ENCODE results near the gene EI24.
A peak's percentile ranks its signal among the peaks of the same experiment; 100 is the strongest.

EI24 gene

DNA sequence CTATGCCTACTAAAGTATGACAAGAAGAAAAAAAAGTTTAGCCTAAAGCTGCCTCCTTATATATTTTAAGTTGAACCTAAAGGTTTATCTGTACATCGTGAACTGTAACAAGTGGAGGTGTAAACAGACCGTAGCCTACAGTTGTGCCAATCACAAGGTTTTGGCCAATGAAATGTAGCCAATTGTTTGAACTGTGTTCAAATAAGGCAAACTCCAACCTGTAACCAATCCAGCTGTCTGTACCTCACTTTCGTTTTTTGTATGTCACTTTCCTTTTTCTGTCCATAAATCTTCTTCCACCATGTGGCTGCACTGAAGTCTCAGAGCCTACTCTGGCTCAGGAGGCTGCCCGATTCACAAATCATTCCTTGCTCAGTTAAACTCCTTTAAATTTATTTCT, 6.8 kb upstream of the EI24 start:
- Histone ChIP-seq H3K27ac (no peak overlapping the region), H3K4me3 (IDR thresholded peaks at IDR 0.05; ENCODE audit: insufficient read depth, low read depth, low read length) (no peak overlapping the region), H3K9ac (no peak overlapping the region), H2AFZ (ENCODE audit: low read depth) (no peak overlapping the region), H3K27me3 (ENCODE audit: insufficient read depth, low read depth) (no peaks in the 10 kb centered on the region), H3K79me2 (ENCODE audit: insufficient read depth, low read depth) (no peaks in the 10 kb centered on the region), H3K4me2 (no peak overlapping the region), H3K4me1 (ENCODE audit: low read depth, poor library complexity, severe bottlenecking) (no peaks in the 10 kb centered on the region), H3K36me3 (ENCODE audit: insufficient read depth) (no peaks in the 10 kb centered on the region), H4K20me1 (ENCODE audit: insufficient read depth) (no peaks in the 10 kb centered on the region)
- TF ChIP-seq, protein P1, sequence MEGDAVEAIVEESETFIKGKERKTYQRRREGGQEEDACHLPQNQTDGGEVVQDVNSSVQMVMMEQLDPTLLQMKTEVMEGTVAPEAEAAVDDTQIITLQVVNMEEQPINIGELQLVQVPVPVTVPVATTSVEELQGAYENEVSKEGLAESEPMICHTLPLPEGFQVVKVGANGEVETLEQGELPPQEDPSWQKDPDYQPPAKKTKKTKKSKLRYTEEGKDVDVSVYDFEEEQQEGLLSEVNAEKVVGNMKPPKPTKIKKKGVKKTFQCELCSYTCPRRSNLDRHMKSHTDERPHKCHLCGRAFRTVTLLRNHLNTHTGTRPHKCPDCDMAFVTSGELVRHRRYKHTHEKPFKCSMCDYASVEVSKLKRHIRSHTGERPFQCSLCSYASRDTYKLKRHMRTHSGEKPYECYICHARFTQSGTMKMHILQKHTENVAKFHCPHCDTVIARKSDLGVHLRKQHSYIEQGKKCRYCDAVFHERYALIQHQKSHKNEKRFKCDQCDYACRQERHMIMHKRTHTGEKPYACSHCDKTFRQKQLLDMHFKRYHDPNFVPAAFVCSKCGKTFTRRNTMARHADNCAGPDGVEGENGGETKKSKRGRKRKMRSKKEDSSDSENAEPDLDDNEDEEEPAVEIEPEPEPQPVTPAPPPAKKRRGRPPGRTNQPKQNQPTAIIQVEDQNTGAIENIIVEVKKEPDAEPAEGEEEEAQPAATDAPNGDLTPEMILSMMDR (conservative IDR thresholded peaks at IDR 0.05; ENCODE audit: low read depth, low read length): no peak

DNA sequence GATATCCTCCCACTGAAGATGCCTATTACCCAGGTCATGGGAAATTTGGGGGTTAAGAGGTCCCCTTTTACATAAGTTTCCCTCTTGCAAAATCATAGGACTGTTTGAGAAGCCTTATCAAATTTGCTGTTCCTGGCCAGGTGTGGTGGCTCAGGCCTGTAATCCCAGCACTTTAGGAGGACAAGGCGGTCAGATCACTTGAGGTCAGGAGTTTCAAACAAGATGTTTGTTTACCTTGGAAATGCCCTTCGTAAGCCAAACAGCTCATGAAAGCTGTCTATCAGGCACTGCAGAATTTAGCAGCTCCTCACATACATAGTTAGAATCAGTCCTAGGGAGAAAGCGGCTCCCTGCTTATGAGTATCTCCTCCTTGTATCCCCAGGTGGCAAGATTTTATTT, 4.9 kb upstream of the EI24 start:
- Histone ChIP-seq H3K9ac (no peak overlapping the region), H4K20me1 (ENCODE audit: insufficient read depth) (no peaks in the 10 kb centered on the region), H3K79me2 (ENCODE audit: insufficient read depth, low read depth) (no peaks in the 10 kb centered on the region), H3K4me3 (IDR thresholded peaks at IDR 0.05; ENCODE audit: insufficient read depth, low read depth, low read length) (no peak overlapping the region), H3K4me1 (ENCODE audit: low read depth, poor library complexity, severe bottlenecking) (no peaks in the 10 kb centered on the region), H3K4me2 (no peak overlapping the region), H3K27ac (no peak overlapping the region), H3K36me3 (ENCODE audit: insufficient read depth) (no peaks in the 10 kb centered on the region), H2AFZ (ENCODE audit: low read depth) (no peak overlapping the region), H3K27me3 (ENCODE audit: insufficient read depth, low read depth) (no peaks in the 10 kb centered on the region)
- TF ChIP-seq, protein P1 (conservative IDR thresholded peaks at IDR 0.05; ENCODE audit: low read depth, low read length): no peak

DNA sequence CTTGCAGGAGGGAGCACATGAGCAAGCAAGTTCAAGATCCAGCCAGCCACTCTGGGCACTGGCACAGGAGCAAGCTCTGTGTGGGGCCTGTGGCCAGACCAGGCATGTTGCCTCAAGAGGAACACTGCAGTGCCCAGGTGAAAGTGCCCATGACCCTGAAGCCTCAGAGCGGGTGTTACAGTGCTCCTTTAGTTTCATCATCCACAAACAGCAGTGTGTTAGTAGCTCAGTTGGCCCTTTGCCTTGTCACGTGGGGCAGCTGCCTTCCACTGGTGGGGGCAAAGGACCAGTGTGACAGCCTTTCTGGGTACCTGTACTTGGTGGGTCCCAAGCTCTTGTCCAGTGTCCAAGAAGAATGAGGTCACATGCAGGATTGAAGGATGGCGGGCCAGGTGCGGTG, 3.0 kb upstream of the EI24 start:
- Histone ChIP-seq H2AFZ (ENCODE audit: low read depth) (no peak overlapping the region), H3K9ac (no peak overlapping the region), H3K4me2 (no peak overlapping the region), H3K4me3 (IDR thresholded peaks at IDR 0.05; ENCODE audit: insufficient read depth, low read depth, low read length) (no peak overlapping the region), H3K36me3 (ENCODE audit: insufficient read depth) (no peaks in the 10 kb centered on the region), H4K20me1 (ENCODE audit: insufficient read depth) (no peaks in the 10 kb centered on the region), H3K79me2 (ENCODE audit: insufficient read depth, low read depth) (peaks cover 16% of the 10 kb centered on the region; the same call in 1 of the 2 replicates), H3K4me1 (ENCODE audit: low read depth, poor library complexity, severe bottlenecking) (peaks cover 11% of the 10 kb centered on the region), H3K27ac (no peak overlapping the region), H3K27me3 (ENCODE audit: insufficient read depth, low read depth) (no peaks in the 10 kb centered on the region)
- TF ChIP-seq, protein P1 (conservative IDR thresholded peaks at IDR 0.05; ENCODE audit: low read depth, low read length): no peak

DNA sequence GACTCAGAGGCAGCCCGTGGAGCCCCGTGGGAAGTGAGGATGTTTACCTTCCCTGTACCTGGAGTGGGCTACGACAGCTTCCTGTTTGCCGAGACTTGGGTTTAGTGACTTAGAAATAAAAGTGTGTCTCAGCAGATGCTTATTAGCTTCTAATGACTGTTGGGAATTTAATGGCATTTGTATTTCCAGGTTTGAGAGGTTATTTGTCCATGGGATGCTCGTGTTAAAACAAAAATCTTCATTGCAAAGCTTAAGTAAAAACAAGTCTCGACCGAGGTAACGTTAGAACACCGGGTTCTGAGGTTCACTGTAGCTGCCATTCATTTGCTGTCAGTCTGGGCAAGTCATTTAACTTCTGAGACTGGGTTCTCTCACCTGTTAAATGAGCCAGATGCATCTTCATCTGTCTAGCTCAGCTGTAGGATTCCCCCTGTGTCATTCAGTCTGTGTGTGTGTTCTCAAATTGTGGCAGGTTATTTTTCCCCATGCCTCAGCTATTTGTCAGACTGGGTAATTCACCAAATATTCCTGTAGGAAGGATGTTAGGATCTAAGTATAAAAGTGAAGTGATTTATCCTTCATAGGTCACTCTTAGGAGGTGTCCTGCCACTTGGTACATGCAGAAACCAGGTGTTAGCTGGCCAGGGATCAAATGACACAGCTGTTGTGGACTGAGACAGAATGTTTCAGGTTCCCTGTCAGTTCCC, 791 bp downstream of the EI24 start:
- Histone ChIP-seq H3K27ac (peak overlapping the region; percentile 70), H3K4me3 (IDR thresholded peaks at IDR 0.05; ENCODE audit: insufficient read depth, low read depth, low read length) (no peak overlapping the region), H4K20me1 (ENCODE audit: insufficient read depth) (no peaks in the 10 kb centered on the region), H3K27me3 (ENCODE audit: insufficient read depth, low read depth) (no peaks in the 10 kb centered on the region), H3K79me2 (ENCODE audit: insufficient read depth, low read depth) (peaks cover 16% of the 10 kb centered on the region; the same call in 1 of the 2 replicates), H3K4me1 (ENCODE audit: low read depth, poor library complexity, severe bottlenecking) (peaks cover 12% of the 10 kb centered on the region), H3K36me3 (ENCODE audit: insufficient read depth) (no peaks in the 10 kb centered on the region), H2AFZ (ENCODE audit: low read depth) (peak overlapping the region; percentile 64), H3K9ac (peak overlapping the region; percentile 85), H3K4me2 (peak overlapping the region; percentile 82)
- TF ChIP-seq, protein P1 (conservative IDR thresholded peaks at IDR 0.05; ENCODE audit: low read depth, low read length): no peak
